ENCODE measurements around the gene CIC.
A peak's percentile ranks its signal among the peaks of the same experiment; 100 is the strongest.

CIC gene

DNA sequence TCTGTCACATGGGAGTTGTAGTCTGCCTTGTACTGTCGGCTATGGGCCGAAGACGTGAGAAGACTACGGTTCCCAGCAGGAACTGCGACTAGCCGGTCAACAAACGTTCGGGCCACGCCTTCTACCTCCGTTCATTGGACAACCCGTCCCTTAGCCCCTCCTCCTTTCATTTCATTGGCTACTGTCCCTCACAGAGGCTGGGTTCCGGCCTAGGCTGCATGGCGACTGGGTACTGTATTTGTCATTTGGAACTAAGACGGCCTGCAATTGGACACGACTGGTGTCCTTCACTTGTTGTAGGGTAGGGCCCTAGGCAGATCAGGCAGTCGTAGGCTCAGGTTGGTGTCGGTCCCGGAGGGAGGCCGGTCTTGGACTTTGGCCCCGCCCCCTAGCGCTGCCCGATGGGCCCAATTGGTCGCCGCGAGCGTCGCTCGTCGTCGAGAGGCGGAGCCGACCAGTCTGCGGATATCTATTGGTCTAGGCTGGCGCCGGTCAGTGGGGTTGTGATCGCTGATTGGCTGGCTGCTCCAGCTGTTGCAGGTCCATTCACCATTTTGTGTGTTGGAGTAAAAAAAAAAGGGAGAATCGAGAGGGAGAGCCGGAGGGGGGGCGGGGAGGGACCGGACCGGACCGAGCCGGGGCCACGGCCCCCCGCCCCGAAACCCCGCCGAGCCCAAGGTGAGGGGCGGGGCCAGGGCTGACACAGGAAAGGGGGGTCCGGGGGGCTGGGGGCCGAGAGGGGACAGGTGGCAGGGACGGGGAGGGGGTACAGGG is at the start of gene CIC:
CIC (plus strand) TSS at position 549 of the 774 bp plus-strand sequence. CDS start 2,532 bp downstream, outside the sequence.
- DNase-seq: peak; percentile 100

GRCh38 chr19:42219812-42220750 is 49.0 kb upstream of the CIC start, which contains the start of gene ZNF526:
TSS of gene ZNF526 (plus strand) at chr19:42220312. CDS start at chr19:42224404, 4,092 bp downstream.
- peak; percentile 99 for DNase-seq

- no peak for DNase-seq
These were observed 48.3 kb upstream of the CIC start for GRCh38 chr19:42220751-42221097.

DNA sequence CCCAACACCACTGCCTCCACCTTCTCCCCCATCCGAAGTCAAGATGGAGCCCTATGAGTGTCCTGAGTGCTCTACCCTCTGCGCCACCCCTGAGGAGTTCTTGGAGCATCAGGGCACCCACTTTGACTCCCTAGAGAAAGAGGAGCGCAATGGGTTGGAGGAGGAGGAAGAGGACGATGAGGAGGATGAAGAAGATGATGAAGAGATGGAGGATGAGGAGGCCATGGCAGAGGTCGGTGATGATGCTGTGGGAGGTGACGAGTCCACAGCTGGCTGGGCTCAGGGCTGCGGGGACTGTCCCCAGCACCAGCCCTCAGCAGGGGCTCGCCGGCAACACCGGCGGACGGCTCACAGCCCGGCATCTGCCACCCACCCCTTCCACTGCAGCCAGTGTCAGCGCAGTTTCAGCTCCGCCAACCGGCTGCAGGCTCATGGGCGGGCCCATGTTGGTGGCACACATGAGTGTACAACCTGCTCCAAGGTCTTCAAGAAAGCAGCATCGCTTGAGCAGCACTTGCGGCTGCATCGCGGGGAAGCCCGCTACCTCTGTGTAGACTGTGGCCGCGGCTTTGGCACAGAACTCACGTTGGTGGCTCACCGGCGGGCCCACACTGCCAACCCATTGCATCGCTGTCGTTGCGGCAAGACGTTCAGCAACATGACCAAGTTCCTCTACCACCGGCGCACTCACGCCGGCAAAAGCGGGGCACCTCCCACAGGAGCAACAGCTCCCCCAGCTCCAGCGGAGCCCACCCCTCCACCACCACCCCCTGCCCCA is 43.9 kb upstream of the CIC start:
- DNase-seq: no peak

DNA sequence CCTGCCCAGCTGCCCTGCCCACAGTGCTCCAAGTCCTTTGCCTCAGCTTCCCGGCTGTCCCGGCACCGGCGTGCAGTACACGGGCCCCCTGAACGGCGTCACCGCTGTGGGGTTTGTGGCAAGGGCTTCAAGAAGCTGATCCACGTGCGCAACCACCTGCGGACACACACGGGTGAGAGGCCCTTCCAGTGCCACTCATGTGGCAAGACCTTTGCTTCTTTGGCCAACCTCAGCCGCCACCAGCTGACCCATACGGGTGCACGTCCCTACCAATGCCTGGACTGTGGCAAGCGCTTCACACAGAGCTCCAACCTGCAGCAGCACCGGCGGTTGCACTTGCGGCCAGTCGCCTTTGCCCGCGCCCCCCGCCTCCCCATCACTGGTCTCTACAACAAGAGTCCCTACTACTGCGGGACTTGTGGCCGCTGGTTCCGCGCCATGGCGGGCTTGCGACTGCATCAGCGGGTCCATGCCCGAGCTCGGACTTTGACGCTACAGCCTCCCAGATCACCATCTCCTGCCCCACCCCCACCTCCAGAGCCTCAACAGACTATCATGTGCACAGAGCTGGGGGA is 43.2 kb upstream of the CIC start:
- no peak for DNase-seq

DNA sequence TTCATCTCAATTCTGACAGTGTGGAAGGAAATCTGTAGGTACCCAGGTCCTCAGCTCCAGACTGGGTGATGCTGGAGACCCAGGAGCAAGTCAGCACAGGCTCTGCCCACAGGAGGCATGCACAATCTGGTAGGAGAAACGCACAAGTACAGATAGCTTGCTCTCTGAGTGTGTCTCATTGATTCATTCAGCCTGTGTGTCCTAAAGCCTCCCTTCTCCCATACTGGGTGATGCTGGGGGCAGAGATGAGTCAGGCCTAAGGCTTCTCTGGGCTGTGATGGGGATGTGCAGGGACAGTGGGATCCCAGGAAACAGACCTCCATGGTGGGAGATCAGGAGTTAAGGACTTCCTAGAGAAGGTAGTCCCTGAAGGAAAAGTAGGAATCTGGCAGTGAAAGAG is 42.2 kb upstream of the CIC start:
- DNase-seq: no peak

- no peak for DNase-seq
These were observed 40.4 kb upstream of the CIC start for GRCh38 chr19:42228641-42229040.

GRCh38 chr19:42229301-42229854 is 39.7 kb upstream of the CIC start:
- no peak for DNase-seq

DNA sequence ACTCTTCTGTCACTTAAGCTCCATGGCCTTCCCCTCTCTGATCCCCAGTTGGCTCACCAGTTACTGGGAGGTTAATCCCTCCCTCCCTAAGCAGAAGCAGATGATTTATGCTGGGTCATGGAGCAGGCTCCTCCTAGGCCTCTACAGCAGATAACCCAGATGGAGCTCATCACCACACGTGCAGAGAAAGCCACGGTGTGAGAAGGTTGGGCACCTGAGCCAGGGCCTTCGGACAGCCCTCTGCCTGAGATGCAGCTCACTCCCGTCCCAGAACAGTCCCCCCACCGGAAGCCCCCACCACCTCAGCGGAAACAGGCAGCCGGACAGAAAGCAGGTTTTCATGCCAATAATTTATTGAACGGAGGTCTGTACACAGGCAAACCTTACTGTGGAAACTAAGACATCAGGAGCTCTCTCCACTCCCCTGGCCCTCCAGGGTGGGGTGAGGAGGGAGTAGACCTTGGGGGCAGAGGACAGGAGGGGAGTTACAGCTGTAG is 39.1 kb upstream of the CIC start:
- DNase-seq: no peak

- DNase-seq: no peak
These were observed 38.5 kb upstream of the CIC start for GRCh38 chr19:42230571-42230970.

DNA sequence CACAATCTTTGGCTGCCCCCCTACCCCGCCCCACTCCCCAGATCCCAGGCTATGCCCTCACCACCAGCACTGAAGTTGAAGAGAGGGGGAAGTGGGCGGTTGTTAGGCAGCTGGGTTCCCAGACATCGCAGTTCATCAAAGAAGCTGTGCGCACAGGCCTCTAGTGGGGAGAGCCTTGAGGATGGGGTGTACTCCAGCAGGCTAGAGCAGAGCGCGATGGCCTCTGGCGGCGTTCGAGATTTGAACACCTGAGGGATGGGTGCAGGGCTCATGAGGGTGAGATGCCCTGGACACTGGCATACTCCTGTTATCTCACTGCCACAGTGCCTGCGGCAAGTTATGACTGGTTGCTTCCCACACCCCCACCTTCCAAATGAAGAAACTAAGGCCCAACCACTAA is 36.6 kb upstream of the CIC start:
- no peak for DNase-seq

- DNase-seq: no peak
These were observed 35.9 kb upstream of the CIC start for GRCh38 chr19:42233106-42233505.

DNA sequence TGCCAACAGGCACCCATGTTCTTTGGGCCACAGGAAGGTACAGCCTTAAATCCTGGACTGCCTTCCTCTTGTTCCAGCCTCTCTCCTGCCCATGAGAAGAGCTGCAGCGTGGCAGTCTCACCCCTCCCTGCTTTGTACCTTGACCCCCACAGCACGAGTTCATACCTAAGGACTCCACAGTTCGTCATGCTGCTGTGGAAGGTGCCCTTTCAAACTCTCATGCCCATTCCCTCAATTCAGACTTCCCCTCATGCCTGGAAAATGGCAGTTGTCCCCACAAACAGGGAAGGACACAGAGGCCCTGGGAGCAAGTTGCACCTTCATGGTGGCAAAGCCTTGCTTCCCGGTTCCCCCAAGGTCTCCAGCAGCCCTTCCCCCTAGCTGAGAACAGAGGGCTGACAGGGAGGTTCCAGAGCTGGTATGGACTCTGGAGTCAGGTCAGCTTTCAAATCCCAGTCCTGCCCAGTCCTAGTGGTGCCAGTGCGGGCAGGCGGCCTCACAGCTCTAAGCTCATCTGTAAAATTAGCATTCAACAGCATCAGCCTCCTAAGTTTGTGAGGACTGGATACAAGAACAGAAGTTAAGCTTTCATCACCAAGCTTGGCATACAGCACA is 35.3 kb upstream of the CIC start:
- DNase-seq: no peak

GRCh38 chr19:42234364-42234763 is 34.7 kb upstream of the CIC start:
- no peak for DNase-seq

DNA sequence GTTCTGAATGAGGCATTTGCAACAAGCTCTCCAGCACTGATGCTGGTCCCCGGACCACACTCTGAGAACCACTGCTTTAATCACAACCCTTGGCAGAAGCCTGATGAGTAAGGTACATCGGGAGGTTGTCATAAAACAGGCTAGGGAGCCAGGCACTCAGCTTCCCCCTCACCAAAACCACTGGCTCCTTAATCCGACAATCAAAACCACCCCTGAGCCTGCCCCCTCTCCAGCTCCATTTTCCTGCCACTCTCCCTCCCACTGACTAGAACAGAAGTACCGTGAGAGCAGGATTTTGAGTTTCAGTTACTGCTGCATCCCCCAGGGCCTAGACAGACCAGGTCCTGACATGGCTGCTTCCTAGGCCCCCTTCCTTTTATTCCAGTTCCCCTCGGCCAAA is 33.9 kb upstream of the CIC start:
- no peak for DNase-seq

GRCh38 chr19:42239544-42240220 is 29.4 kb upstream of the CIC start:
- DNase-seq: no peak

DNA sequence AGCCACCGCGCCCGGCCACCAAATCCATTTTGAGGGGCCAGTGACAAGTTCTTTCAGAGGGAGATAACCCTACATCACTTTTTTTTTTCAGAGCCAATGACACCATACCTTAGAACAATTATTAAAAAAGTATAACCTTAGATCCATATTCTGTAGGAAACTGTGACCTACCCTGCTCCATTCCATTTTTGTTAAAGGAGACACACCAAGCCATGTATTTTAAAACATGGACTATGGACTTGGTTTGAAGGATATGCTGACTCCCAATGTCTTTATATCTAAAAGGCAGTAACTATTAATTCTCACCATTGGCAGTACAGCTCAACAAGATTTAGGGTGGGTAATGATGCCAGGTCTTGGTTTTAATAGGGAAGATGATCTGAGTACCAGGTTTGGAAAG is 27.8 kb upstream of the CIC start:
- DNase-seq: no peak

- DNase-seq: peak; percentile 22
These were observed 27.0 kb upstream of the CIC start for GRCh38 chr19:42242069-42242511.

DNA sequence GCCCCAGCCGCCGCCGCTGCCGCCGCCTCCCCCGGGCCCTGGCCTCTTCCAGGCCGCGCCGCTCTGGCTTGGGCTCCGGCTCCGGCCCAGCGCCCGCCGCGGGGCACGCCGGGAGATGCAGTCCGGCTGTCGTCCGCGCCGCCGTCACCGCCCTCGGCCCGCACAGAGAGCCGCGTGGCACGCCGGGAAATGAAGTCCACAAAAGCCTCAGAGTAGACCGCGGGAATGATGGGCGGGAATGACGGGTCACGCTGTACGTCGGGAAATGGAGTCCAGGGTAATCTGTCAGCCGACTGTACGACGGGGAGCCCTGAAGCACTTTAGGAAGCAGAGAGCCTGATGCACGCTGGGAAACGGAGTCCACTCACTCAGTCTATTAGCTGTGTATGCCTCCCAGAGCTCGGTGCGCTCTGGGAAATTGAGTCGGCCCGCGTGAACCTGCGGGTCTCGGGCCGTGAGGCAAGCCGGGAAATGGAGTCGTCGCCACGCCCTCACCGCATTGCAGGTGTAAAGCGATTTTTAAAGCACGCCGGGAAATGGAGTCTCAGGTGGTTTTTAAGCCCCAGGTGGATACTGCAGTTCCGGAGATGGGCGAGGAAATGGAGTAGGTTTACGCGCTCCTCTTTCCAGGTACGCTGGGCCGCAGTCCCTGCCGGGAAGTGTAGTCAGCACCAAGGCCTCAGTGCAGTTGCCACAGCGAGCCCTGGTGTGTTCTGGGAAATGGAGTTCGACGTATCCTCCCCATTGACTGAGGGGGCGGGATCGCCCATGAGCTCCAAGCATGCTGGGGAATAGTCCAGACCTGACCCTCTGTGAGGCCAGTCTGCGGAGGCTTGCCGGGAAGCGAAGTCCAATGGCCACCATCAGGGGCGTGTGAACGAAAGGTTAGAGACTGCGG is 26.3 kb upstream of the CIC start, which contains the start of gene GSK3A:
GSK3A (minus strand) TSS at position 91 of the 898 bp plus-strand sequence. CDS start 137 bp downstream, outside the sequence.
- DNase-seq: peak; percentile 98
